ENCODE data around the gene MAML3. TPM values are rescaled to one million over a fixed set of nuclear protein-coding genes. Genes with fewer than 3 reads are reported as not detected.

Gene MAML3
- total RNA-seq, 4 donors from 2014 or later = 18.2 to 42.7 (median 28.6) TPM

DNA sequence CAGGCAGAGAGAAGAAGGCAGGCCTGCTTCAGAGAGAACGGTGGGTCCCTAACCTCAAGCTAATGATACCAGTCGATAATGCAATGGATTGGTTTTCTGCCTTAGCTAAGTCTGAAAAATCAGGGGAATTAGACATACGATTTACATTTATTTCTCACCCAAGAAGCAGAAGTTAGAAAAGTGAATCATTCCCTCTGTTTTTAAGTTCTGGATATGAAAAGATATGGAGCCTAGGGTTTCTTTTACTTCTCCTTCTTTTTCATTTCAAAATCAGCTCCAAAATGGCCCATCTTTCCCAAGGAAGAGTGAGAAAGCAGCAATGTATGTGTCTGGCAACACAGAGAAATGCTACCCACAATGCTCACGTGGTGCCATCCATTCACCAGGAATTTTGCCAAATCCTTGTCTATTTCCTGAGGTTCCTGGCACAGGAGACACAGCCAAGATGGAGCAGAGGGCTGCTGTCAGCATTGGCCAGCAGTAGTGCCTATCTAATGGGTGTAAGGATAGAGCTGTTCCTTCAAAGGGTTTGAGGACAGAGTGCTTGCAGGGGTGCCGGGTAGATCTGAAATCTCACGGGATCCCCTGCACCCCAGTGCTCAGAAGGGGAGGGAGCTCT, 231.5 kb downstream of the MAML3 start:
- H3K9me3 ChIP-seq = no peaks in the 10 kb centered on the region
- H3K27ac ChIP-seq = no peak overlapping the region
- no peak overlapping the region for H3K4me3 ChIP-seq
- H3K36me3 ChIP-seq = no peaks in the 10 kb centered on the region
- DNase-seq (ENCODE audit: low spot score in 2 of 2) = no peak
- H3K27me3 ChIP-seq = no peaks in the 10 kb centered on the region
- H3K4me1 ChIP-seq = peaks cover 46% of the 10 kb centered on the region
- TF ChIP-seq EP300 (IDR thresholded peaks at IDR 0.05) (no peak), POLR2A (IDR thresholded peaks at IDR 0.05) (no peak), POLR2AphosphoS5 (IDR thresholded peaks at IDR 0.05) (no peak)
- TF ChIP-seq, protein P1, sequence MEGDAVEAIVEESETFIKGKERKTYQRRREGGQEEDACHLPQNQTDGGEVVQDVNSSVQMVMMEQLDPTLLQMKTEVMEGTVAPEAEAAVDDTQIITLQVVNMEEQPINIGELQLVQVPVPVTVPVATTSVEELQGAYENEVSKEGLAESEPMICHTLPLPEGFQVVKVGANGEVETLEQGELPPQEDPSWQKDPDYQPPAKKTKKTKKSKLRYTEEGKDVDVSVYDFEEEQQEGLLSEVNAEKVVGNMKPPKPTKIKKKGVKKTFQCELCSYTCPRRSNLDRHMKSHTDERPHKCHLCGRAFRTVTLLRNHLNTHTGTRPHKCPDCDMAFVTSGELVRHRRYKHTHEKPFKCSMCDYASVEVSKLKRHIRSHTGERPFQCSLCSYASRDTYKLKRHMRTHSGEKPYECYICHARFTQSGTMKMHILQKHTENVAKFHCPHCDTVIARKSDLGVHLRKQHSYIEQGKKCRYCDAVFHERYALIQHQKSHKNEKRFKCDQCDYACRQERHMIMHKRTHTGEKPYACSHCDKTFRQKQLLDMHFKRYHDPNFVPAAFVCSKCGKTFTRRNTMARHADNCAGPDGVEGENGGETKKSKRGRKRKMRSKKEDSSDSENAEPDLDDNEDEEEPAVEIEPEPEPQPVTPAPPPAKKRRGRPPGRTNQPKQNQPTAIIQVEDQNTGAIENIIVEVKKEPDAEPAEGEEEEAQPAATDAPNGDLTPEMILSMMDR (IDR thresholded peaks at IDR 0.05) = no peak
- WGBS = 65% methylated on average over 6 of the region's 6 CpGs

- peak overlapping the region; percentile 25 for H3K27ac ChIP-seq
- DNase-seq (ENCODE audit: low spot score in 2 of 2) = no peak
- H3K4me1 ChIP-seq = peaks cover 46% of the 10 kb centered on the region
- H3K36me3 ChIP-seq = no peaks in the 10 kb centered on the region
- TF ChIP-seq, protein P1 (IDR thresholded peaks at IDR 0.05) = no peak
- TF ChIP-seq EP300 (IDR thresholded peaks at IDR 0.05) (no peak), POLR2A (IDR thresholded peaks at IDR 0.05) (no peak), POLR2AphosphoS5 (IDR thresholded peaks at IDR 0.05) (no peak)
- 31% methylated on average over 11 of the region's 11 CpGs for WGBS
- H3K4me3 ChIP-seq = no peak overlapping the region
- no peaks in the 10 kb centered on the region for H3K27me3 ChIP-seq
- H3K9me3 ChIP-seq = no peaks in the 10 kb centered on the region
Measured at GRCh38 chr4:139921429-139922184, 232.4 kb downstream of the MAML3 start.

DNA sequence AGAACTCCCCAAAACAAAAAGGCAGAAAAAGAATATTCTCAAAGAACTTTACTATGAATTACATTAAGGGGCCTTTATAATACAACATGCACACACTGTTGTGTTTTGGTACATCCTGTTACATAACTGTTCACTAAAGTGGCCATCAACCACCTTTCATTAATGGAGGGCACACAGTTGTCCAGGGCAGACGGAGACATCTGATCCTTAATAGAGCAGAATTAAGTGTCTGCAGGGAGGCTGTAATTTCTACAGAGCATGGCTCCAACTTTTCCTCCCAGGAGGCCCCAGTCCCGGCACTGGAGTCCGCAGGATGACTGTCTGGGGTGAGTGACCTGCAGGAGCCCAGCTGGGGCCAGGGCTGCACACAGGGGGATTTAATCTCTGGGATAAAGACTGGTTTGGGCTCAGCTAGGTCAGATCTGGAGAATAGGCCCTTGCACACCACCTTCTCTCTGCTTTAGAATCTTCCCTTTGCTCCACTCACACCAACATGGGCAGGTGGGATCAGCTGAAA, 233.4 kb downstream of the MAML3 start:
- no peak for DNase-seq (ENCODE audit: low spot score in 2 of 2)
- H3K27me3 ChIP-seq = no peaks in the 10 kb centered on the region
- peak overlapping the region; percentile 25 for H3K27ac ChIP-seq
- H3K4me1 ChIP-seq = peaks cover 46% of the 10 kb centered on the region
- no peak overlapping the region for H3K4me3 ChIP-seq
- 78% methylated on average over 3 of the region's 3 CpGs for WGBS
- no peaks in the 10 kb centered on the region for H3K9me3 ChIP-seq
- H3K36me3 ChIP-seq = no peaks in the 10 kb centered on the region
- TF ChIP-seq POLR2A (IDR thresholded peaks at IDR 0.05) (no peak), POLR2AphosphoS5 (IDR thresholded peaks at IDR 0.05) (no peak), EP300 (IDR thresholded peaks at IDR 0.05) (no peak)
- TF ChIP-seq, protein P1 (IDR thresholded peaks at IDR 0.05) = no peak

DNA sequence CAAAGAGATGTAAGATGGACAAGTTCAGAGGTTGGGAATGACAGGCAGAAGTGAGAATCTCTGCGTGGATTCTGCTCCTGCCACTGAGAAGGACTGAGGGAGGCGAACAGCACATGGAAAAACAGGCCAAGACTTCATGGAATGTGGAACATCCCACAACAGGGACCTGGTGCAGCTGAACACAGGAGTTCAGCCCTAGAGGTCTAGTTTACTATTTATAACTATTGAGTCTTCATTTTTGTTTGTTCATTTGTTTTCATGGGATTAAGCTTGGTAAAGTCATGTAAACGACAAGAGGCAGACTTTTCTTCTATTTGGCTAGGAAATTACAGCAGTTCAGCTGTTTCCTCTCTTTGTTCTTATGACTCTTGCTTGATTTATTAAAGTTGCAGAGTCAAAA, 234.5 kb downstream of the MAML3 start:
- no peak for TF ChIP-seq EP300 (IDR thresholded peaks at IDR 0.05)
- TF ChIP-seq POLR2AphosphoS5 (IDR thresholded peaks at IDR 0.05) = no peak
- TF ChIP-seq, protein P1 (IDR thresholded peaks at IDR 0.05) = no peak
- TF ChIP-seq POLR2A (IDR thresholded peaks at IDR 0.05) = no peak
- DNase-seq (ENCODE audit: low spot score in 2 of 2) = no peak
- Histone ChIP-seq H3K4me3 (no peak overlapping the region), H3K9me3 (no peaks in the 10 kb centered on the region), H3K27ac (peak overlapping the region; percentile 42), H3K4me1 (peaks cover 53% of the 10 kb centered on the region), H3K36me3 (no peaks in the 10 kb centered on the region), H3K27me3 (no peaks in the 10 kb centered on the region)
- 11% methylated on average over 3 of the region's 3 CpGs for WGBS

DNA sequence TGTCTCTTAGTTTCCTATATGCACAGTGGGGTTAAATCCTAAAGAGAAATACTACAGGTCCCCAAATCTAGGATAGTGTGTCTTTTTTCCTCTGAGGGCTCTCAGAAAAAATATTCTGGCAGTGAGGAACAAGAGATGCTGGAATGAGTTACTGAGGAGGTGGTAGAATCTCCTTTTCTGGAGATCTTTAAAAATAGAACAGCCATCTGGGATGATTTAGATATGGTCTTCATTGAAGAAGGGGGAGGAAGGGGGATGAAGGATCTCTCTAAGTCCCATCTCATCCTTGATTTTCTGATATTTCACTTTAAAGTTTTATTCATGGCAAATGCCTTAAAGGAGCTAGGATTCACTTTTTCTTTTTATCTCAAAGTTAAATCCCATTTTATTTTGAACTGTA, 235.0 kb downstream of the MAML3 start:
- Histone ChIP-seq H3K4me3 (no peak overlapping the region), H3K27me3 (no peaks in the 10 kb centered on the region), H3K36me3 (no peaks in the 10 kb centered on the region), H3K27ac (peak overlapping the region; percentile 42), H3K4me1 (peaks cover 54% of the 10 kb centered on the region), H3K9me3 (no peaks in the 10 kb centered on the region)
- no peak for DNase-seq (ENCODE audit: low spot score in 2 of 2)
- TF ChIP-seq, protein P1 (IDR thresholded peaks at IDR 0.05) = no peak
- TF ChIP-seq POLR2A (IDR thresholded peaks at IDR 0.05) (no peak), POLR2AphosphoS5 (IDR thresholded peaks at IDR 0.05) (no peak), EP300 (IDR thresholded peaks at IDR 0.05) (no peak)

Data from suprapubic skin (tissue), 4 donors.